Keratinocyte (primary cell): ENCODE measurements around the gene KIAA1210.

ENCODE experiments used
- EZH2 ChIP-seq: IDR thresholded peaks from one replicate; pipeline ENCODE4 v1.6.1; 2012; ENCODE audit warnings: inconsistent platforms, mild to moderate bottlenecking, low read length, moderate library complexity
- TF ChIP-seq, protein P1 (sequence below), 3 experiments: IDR thresholded peaks in 1 of 3; conservative IDR thresholded peaks in 1 of 3; optimal IDR thresholded peaks in 1 of 3; 2 replicates in 2 of 3; 3 replicates in 1 of 3; pipeline versions ENCODE3 to v1.5.1; 2011; ENCODE audit warnings: low read length in 3 of 3, mild to moderate bottlenecking in 3 of 3, moderate library complexity in 2 of 3, control low read depth in 1 of 3, inconsistent platforms in 1 of 3; ENCODE audit not compliant: insufficient read depth in 2 of 3; ENCODE audit errors: extremely low read depth in 1 of 3

DNA sequence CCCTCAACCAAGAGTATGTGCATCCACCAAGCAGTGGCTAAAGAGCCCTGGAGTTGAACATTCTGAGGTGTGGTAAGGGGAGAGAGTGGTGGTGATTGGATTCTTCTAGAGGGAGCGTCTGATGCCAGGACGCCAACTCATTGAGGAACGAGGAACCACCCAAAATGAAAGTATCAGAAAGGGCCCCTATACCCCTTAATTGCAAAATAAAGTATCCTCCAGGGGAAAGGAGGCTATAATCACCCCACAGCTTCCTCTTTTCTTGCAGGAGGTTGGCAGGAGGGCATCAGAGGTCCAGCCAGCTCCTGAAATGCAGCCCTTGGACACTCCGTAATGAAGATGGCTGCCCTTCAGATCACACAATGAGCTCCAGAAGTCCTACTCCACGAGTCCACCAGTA, 5.3 kb upstream of the KIAA1210 start:
- TF ChIP-seq, protein P1, sequence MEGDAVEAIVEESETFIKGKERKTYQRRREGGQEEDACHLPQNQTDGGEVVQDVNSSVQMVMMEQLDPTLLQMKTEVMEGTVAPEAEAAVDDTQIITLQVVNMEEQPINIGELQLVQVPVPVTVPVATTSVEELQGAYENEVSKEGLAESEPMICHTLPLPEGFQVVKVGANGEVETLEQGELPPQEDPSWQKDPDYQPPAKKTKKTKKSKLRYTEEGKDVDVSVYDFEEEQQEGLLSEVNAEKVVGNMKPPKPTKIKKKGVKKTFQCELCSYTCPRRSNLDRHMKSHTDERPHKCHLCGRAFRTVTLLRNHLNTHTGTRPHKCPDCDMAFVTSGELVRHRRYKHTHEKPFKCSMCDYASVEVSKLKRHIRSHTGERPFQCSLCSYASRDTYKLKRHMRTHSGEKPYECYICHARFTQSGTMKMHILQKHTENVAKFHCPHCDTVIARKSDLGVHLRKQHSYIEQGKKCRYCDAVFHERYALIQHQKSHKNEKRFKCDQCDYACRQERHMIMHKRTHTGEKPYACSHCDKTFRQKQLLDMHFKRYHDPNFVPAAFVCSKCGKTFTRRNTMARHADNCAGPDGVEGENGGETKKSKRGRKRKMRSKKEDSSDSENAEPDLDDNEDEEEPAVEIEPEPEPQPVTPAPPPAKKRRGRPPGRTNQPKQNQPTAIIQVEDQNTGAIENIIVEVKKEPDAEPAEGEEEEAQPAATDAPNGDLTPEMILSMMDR (optimal IDR thresholded peaks at IDR 0.05 in 1 of 3, IDR thresholded peaks at IDR 0.05 in 1 of 3, conservative IDR thresholded peaks at IDR 0.05 in 1 of 3; ENCODE audit: extremely low read depth in 1 of 3, insufficient read depth in 2 of 3, low read length in 3 of 3): no peak
- no peak for TF ChIP-seq EZH2
